K562 (cell line): Measurements from ENCODE around the gene PUSL1. TPM values are rescaled to one million over a fixed set of nuclear protein-coding genes. Genes with fewer than 3 reads are reported as not detected.

Source experiments
- ATAC-seq: fragments of 200-7000 bp; cut with Tn5 transposase; 3 replicates; pipeline ENCODE4 v1.9.1; 2020; ENCODE audit warnings: moderate library complexity
- BruUV-seq: library from RNA; stranded (reverse); fragments of 400-500 nt; replicated peaks from 2 replicates; lab custom pipeline; 2021; lab: Mats Ljungman, UMichigan
- CTCF ChIA-PET: fragments of 300-600 bp; formaldehyde crosslinking; extraction: SDS; loops from one replicate; lab custom pipeline; 2021; ENCODE audit warnings: low intra/inter-chr PET ratio; lab: Yijun Ruan, JAX
- POLR2A ChIA-PET: fragments of 300-600, 350-650 bp; sonication (Branson Sonifier 250); formaldehyde crosslinking; extraction: SDS; loops from one replicate; lab custom pipeline; 2021; ENCODE audit warnings: antibody characterized with exemption, inconsistent platforms; lab: Yijun Ruan, JAX
- DNase-seq, 4 experiments: peaks; one replicate each; pipeline versions ENCODE4 v3.0.0 to v3.0.0-alpha.2; 2011 to 2018; ENCODE audit warnings: low spot score in 3 of 4, mixed read lengths in 3 of 4; ENCODE audit errors: extremely low read depth in 1 of 4
- FAIRE-seq: peaks from 2 replicates; lab custom pipeline; 2011; peaks lifted over from hg19 to GRCh38; lab: Jason Lieb, UNC
- H2AFZ ChIP-seq: 2 replicates; pipeline ENCODE4 v1.6.0; 2011; ENCODE audit warnings: low read depth, low read length, control low read depth, inconsistent platforms
- H3K27ac ChIP-seq: fragments of 200-600 bp; 3 replicates; pipeline ENCODE4 v1.8.0; 2011; ENCODE audit warnings: low read depth, mild to moderate bottlenecking, control low read depth, inconsistent platforms, low read length, moderate library complexity, mixed read lengths; ENCODE audit errors: extremely low read depth
- H3K27me3 ChIP-seq, 2 experiments: fragments of 300-600 bp in 1 of 2; 2 replicates in 1 of 2; 3 replicates in 1 of 2; pipeline versions ENCODE4 v1.6.0 to v1.8.0; 2011; ENCODE audit warnings: inconsistent platforms in 2 of 2, low read length in 2 of 2, mild to moderate bottlenecking in 1 of 2, mixed read lengths in 1 of 2, moderate library complexity in 1 of 2; ENCODE audit not compliant: control insufficient read depth in 2 of 2, insufficient read depth in 2 of 2
- H3K36me3 ChIP-seq: fragments of 300-600 bp; 3 replicates; pipeline ENCODE4 v1.8.0; 2011; ENCODE audit warnings: mild to moderate bottlenecking, low read length, inconsistent platforms; ENCODE audit not compliant: control insufficient read depth, insufficient read depth
- H3K4me1 ChIP-seq, 2 experiments: fragments of 200-600 bp in 1 of 2; replicated peaks in 1 of 2; 2 replicates in 1 of 2; 3 replicates in 1 of 2; pipeline versions ENCODE4 v1.5.1 to v1.8.0; 2011; ENCODE audit warnings: inconsistent platforms in 2 of 2, low read length in 2 of 2, mild to moderate bottlenecking in 1 of 2, mixed read lengths in 1 of 2, moderate library complexity in 1 of 2; ENCODE audit not compliant: control insufficient read depth in 2 of 2, insufficient read depth in 2 of 2
- H3K4me2 ChIP-seq: 2 replicates; pipeline ENCODE4 v1.6.1; 2011; ENCODE audit warnings: low read length, control low read depth, inconsistent platforms, mixed read lengths; ENCODE audit not compliant: insufficient read depth
- H3K4me3 ChIP-seq: fragments of 200-600 bp; sonication (generic), shearing (Covaris generic); 2 replicates; pipeline ENCODE4 v1.5.1; 2016; ENCODE audit warnings: control low read depth, inconsistent platforms
- H3K79me2 ChIP-seq: fragments of 200-600 bp; 3 replicates; pipeline ENCODE4 v1.8.0; 2011; ENCODE audit warnings: low read length, inconsistent platforms; ENCODE audit not compliant: control insufficient read depth, insufficient read depth
- H3K9ac ChIP-seq, 2 experiments: 2 replicates each; pipeline versions ENCODE4 v1.6.0 to v1.6.1; 2011; ENCODE audit warnings: low read depth in 2 of 2, low read length in 2 of 2, control low read depth in 1 of 2, inconsistent platforms in 1 of 2, mild to moderate bottlenecking in 1 of 2, mixed read lengths in 1 of 2; ENCODE audit not compliant: insufficient read depth in 1 of 2
- H3K9me1 ChIP-seq: one replicate; pipeline ENCODE4 v1.6.0; 2011; ENCODE audit warnings: inconsistent platforms, mild to moderate bottlenecking, low read length, moderate library complexity; ENCODE audit not compliant: control insufficient read depth, insufficient read depth
- H3K9me3 ChIP-seq: replicated peaks from 2 replicates; pipeline ENCODE4 v1.5.1; 2011; ENCODE audit warnings: low read depth, low read length, inconsistent platforms; ENCODE audit not compliant: control insufficient read depth, insufficient read depth
- H4K20me1 ChIP-seq: replicated peaks from 2 replicates; pipeline ENCODE4 v1.6.1; 2011; ENCODE audit warnings: low read length, inconsistent platforms, mixed read lengths; ENCODE audit not compliant: control insufficient read depth, insufficient read depth
- CBX1 ChIP-seq: sonication (generic); IDR thresholded peaks from 2 replicates; pipeline ENCODE4 v1.6.1; 2016; ENCODE audit warnings: antibody characterized with exemption, low read depth, mild to moderate bottlenecking
- EGR1 ChIP-seq: fragments of 450-650 bp; conservative IDR thresholded peaks from 2 replicates; pipeline ENCODE4 v1.6.1; 2017; ENCODE audit warnings: mild to moderate bottlenecking
- FIP1L1 ChIP-seq: fragments of 200-400 bp; formaldehyde crosslinking; IDR thresholded peaks from 2 replicates; pipeline ENCODE4 v1.6.1; 2018; ENCODE audit warnings: mild to moderate bottlenecking, low read depth, low read length; ENCODE audit not compliant: poor library complexity, severe bottlenecking
- POLR2AphosphoS2 ChIP-seq: IDR thresholded peaks from 2 replicates; pipeline ENCODE4 v1.6.1; 2012; ENCODE audit warnings: low read length, improper control_type of control experiment
- RAD51 ChIP-seq: fragments of 450-650 bp; IDR thresholded peaks from 2 replicates; pipeline ENCODE4 v1.7.1; 2016; ENCODE audit warnings: low read depth, mild to moderate bottlenecking, borderline replicate concordance
- SMARCA5 ChIP-seq: fragments of 450-650 bp; IDR thresholded peaks from 2 replicates; pipeline ENCODE4 v1.6.1; 2016
- SRSF3 ChIP-seq: fragments of 200-400 bp; formaldehyde crosslinking; IDR thresholded peaks from 2 replicates; pipeline ENCODE4 v1.6.1; 2016; ENCODE audit warnings: mild to moderate bottlenecking, low read length, moderate library complexity; ENCODE audit not compliant: insufficient read depth
- ZNF212 ChIP-seq: fragments of 450-650 bp; formaldehyde crosslinking; IDR thresholded peaks from 2 replicates; pipeline ENCODE4 v1.4.0; 2020; ENCODE audit warnings: mild to moderate bottlenecking
- WGBS: fragments of 100-300 bp; shearing (Covaris generic); methylation state at CpG from one replicate; pipeline ENCODE4 v1.1.6; 2016; ENCODE audit warnings: low coverage, mixed read lengths; ENCODE audit not compliant: insufficient coverage; ENCODE audit errors: missing lambda C conversion rate; 5-methylcytosine and 5-hydroxymethylcytosine counted together
- in situ Hi-C: fragments of 300-500 bp; cut with MboI; formaldehyde crosslinking; loops from 4 replicates; pipeline ENCODE4 v1.15.0; 2018; ENCODE audit warnings: inconsistent platforms, mixed read lengths
- intact Hi-C: fragments of 100-400 bp; cut with micrococcal nuclease; formaldehyde crosslinking; loops from 2 replicates; pipeline ENCODE4 v1.14.2; 2022
- polyA plus RNA-seq, 8 experiments: library from polyadenylated mRNA; depleted of rRNA in 4 of 8; stranded (reverse) in 5 of 8; unstranded in 3 of 8; fragments of >200 nt; fragmentation: Nextera tagmentation in 2 of 8; fragmentation: Illumina TruSeq in 1 of 8; extraction: Ambion mirVana in 2 of 8; extraction: Trizol in 1 of 8; gene quantifications; 2 replicates each; pipeline versions ENCODE4 v1.2.1 to v1.2.3, GENCODE V29; 2011 to 2014; ENCODE audit warnings: inconsistent platforms in 1 of 8, missing spikeins in 1 of 8
- total RNA-seq, 7 experiments: library from RNA; depleted of rRNA in 6 of 7; stranded (reverse); fragments of >200 nt in 6 of 7; fragmentation: Illumina TruSeq in 2 of 7; extraction: Trizol in 2 of 7; gene quantifications; 2 replicates each; pipeline versions ENCODE4 v1.2.1 to v1.2.3, GENCODE V29; 2011 to 2021; ENCODE audit warnings: low replicate concordance in 1 of 7
- TF ChIP-seq, protein P1 (sequence below): sonication (generic); formaldehyde crosslinking; IDR thresholded peaks from 2 replicates; pipeline ENCODE4 v1.8.1; 2023; ENCODE audit warnings: mild to moderate bottlenecking, missing genetic modification reagents

Gene PUSL1
- total and polyA plus RNA-seq, 9 of the 15 experiments (the other 6 are each of a cell fraction or from before 2014, with no cell fraction given) = 0.62 to 86.9 (median 13.6) TPM

DNA sequence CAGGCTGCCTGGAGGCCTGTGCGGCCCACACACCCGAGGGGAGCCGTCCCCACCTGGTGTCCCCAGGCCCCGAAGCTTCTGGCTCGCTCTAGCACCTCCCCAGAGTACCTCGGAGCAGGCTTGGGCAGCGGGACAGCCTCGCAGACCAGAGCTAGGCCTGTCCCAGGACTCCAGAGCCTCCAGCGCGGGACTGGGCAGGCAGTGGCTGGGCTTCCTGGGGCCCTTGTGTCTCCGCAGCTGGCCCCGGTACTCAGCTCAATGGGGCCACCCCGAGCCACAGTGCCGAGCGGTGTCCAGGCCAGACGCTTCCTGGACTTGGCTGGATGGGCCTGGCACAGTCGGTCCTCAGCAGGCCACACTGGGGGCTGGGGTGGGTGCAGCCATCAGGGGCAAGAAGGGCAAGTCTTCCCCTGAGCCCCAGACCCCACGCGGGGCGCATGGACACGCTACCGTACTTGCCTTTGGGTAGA is 23.3 kb upstream of the PUSL1 start:
- Histone ChIP-seq H3K4me2 (no peak overlapping the region), H3K4me3 (no peak overlapping the region), H4K20me1 (peaks cover 4% of the 10 kb centered on the region; the same call in 1 of the 2 replicates), H3K4me1 (peaks cover 0 to 69% of the 10 kb centered on the region in 2 experiments; a peak in 3 of 5 replicates), H3K9me3 (no peaks in the 10 kb centered on the region), H2AFZ (no peak overlapping the region), H3K36me3 (no peaks in the 10 kb centered on the region), H3K79me2 (no peaks in the 10 kb centered on the region), H3K27ac (no peak overlapping the region), H3K9ac (no peak overlapping the region; a peak in 1 of 4 replicates), H3K27me3 (peaks cover 2 to 33% of the 10 kb centered on the region in 2 experiments; a peak in 3 of 5 replicates), H3K9me1 (peaks cover 3% of the 10 kb centered on the region)
- in situ Hi-C loops (no loop called here), intact Hi-C loops (no loop called here)
- ATAC-seq = no peak; the same call in 2 of the 3 replicates
- WGBS = 49% methylated on average over 17 of the region's 22 CpGs
- no peak for FAIRE-seq
- ChIA-PET CTCF (no interaction called here), POLR2A (interaction anchor here (2.3 kb wide), 1 partner anchor 9 kb away, joined by 6 read pairs; no protein-coding TSS in a partner anchor)
- DNase-seq = no peak
- BruUV-seq = no TSS peak
- TF ChIP-seq POLR2AphosphoS2 (no peak), CBX1 (no peak), FIP1L1 (peak; percentile 20)

DNA sequence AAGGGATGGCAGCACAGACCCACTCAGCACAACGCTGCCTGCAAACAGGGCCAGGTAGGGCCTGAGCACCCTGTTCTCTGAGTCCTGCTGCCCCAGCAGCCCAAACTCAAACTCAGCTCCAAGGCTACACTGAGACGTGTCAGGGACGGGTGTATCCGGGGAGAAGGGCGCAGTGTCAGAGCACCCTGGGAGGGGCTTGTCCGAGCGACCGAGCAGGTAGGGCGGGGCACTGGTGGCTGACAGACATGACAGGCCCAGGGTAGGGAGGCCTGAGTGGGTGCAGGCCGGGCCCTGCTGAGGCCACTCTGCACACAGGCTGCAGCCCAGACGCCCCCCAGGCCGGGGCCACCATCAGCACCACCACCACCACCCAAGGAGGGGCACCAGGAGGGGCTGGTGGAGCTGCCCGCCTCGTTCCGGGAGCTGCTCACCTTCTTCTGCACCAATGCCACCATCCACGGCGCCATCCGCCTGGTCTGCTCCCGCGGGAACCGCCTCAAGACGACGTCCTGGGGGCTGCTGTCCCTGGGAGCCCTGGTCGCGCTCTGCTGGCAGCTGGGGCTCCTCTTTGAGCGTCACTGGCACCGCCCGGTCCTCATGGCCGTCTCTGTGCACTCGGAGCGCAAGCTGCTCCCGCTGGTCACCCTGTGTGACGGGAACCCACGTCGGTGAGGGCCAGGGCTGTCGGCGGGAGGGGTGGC is 22.6 kb upstream of the PUSL1 start:
- H3K4me2 ChIP-seq = no peak overlapping the region
- ATAC-seq = peak; percentile 56
- DNase-seq = peak in 2 of 4 experiments; percentile 59 to 65
- in situ Hi-C loops = no loop called here
- intact Hi-C loops = no loop called here
- H3K4me1 ChIP-seq = peaks cover 0 to 71% of the 10 kb centered on the region in 2 experiments; a peak in 3 of 5 replicates
- no peak for FAIRE-seq
- H4K20me1 ChIP-seq = peaks cover 10% of the 10 kb centered on the region; the same call in 1 of the 2 replicates
- H3K27ac ChIP-seq = no peak overlapping the region
- peaks cover 2 to 33% of the 10 kb centered on the region in 2 experiments; a peak in 3 of 5 replicates for H3K27me3 ChIP-seq
- BruUV-seq = no TSS peak
- no peaks in the 10 kb centered on the region for H3K9me3 ChIP-seq
- ChIA-PET CTCF (no interaction called here), POLR2A (interaction anchor here (0.6 to 2.3 kb wide), 3 partner anchors 10 to 127 kb away, joined by 3 to 6 read pairs (median 4); partner anchors contain the start of gene UBE2J2)
- peak overlapping the region in 1 of 2 experiments; percentile 68; a peak in 2 of 4 replicates for H3K9ac ChIP-seq
- H3K79me2 ChIP-seq = no peaks in the 10 kb centered on the region
- H3K9me1 ChIP-seq = peaks cover 3% of the 10 kb centered on the region
- H3K36me3 ChIP-seq = no peaks in the 10 kb centered on the region
- no peak overlapping the region for H2AFZ ChIP-seq
- no peak overlapping the region for H3K4me3 ChIP-seq
- WGBS = 39% methylated on average over 31 of the region's 37 CpGs
- TF ChIP-seq ZNF212 (CRISPR knock-in tag) = no peak
- TF ChIP-seq, protein P1, sequence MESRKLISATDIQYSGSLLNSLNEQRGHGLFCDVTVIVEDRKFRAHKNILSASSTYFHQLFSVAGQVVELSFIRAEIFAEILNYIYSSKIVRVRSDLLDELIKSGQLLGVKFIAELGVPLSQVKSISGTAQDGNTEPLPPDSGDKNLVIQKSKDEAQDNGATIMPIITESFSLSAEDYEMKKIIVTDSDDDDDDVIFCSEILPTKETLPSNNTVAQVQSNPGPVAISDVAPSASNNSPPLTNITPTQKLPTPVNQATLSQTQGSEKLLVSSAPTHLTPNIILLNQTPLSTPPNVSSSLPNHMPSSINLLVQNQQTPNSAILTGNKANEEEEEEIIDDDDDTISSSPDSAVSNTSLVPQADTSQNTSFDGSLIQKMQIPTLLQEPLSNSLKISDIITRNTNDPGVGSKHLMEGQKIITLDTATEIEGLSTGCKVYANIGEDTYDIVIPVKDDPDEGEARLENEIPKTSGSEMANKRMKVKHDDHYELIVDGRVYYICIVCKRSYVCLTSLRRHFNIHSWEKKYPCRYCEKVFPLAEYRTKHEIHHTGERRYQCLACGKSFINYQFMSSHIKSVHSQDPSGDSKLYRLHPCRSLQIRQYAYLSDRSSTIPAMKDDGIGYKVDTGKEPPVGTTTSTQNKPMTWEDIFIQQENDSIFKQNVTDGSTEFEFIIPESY (CRISPR knock-in tag) = peak; percentile 45; the same call in 1 of the 2 replicates
- TF ChIP-seq SRSF3 = no peak
- no peak for TF ChIP-seq RAD51
- no peak for TF ChIP-seq SMARCA5
- no peak for TF ChIP-seq EGR1
